GM21381 (cell line): ENCODE results near the gene ACTL6B.
"Not testable (repeated sequence)": the region's sequence is repeated elsewhere in the genome, so short reads cannot be mapped to it uniquely, and the experiment has no call there.

Experiments
- ATAC-seq: cut with Tn5 transposase; IDR thresholded peaks from one replicate; pipeline ENCODE4 v1.9.1; 2021; ENCODE audit warnings: mild to moderate bottlenecking, moderate library complexity; ENCODE audit not compliant: unreplicated experiment

The ACTL6B gene

GRCh38 chr7:100671353-100672327 is 15.4 kb upstream of the ACTL6B start:
- ATAC-seq = no peak

GRCh38 chr7:100670074-100670473 is 13.8 kb upstream of the ACTL6B start:
- ATAC-seq = no peak

GRCh38 chr7:100669106-100669505 is 12.9 kb upstream of the ACTL6B start:
- ATAC-seq = not testable (repeated sequence)

GRCh38 chr7:100668069-100668449 is 11.8 kb upstream of the ACTL6B start:
- no peak for ATAC-seq

GRCh38 chr7:100667331-100668068 is 11.3 kb upstream of the ACTL6B start:
- no peak for ATAC-seq

- ATAC-seq = no peak
Observed at GRCh38 chr7:100665168-100665726, 9.0 kb upstream of the ACTL6B start.

- not testable (repeated sequence) for ATAC-seq
Observed at GRCh38 chr7:100662194-100662776, 6.0 kb upstream of the ACTL6B start.

GRCh38 chr7:100654908-100655831 is 1.1 kb downstream of the ACTL6B start:
- ATAC-seq = no peak

- ATAC-seq = no peak
Observed at GRCh38 chr7:100649826-100650565, 6.3 kb downstream of the ACTL6B start.

GRCh38 chr7:100642534-100642907 is 13.7 kb downstream of the ACTL6B start:
- ATAC-seq = no peak

GRCh38 chr7:100641860-100642533 is 14.3 kb downstream of the ACTL6B start:
- ATAC-seq = no peak

- ATAC-seq = no peak
Observed at GRCh38 chr7:100641463-100641859, 14.8 kb downstream of the ACTL6B start, which contains the start of gene TFR2. Gene TFR2 (minus strand): TSS chr7:100641552. CDS start chr7:100641509, 43 bp downstream.

GRCh38 chr7:100640517-100641440 is 15.5 kb downstream of the ACTL6B start:
- no peak for ATAC-seq

GRCh38 chr7:100639995-100640516 is 16.2 kb downstream of the ACTL6B start:
- no peak for ATAC-seq

- ATAC-seq = peak; percentile 58
Observed at GRCh38 chr7:100632951-100633717, 23.1 kb downstream of the ACTL6B start.

GRCh38 chr7:100630066-100630465 is 26.2 kb downstream of the ACTL6B start:
- no peak for ATAC-seq
